Natural killer cell (primary cell): ENCODE results near the gene TNRC6B. TPM values are rescaled to one million over a fixed set of nuclear protein-coding genes. Genes with fewer than 3 reads are reported as not detected.
"Not testable (repeated sequence)": the region's sequence is repeated elsewhere in the genome, so short reads cannot be mapped to it uniquely, and the experiment has no call there.

Experiments used
- ATAC-seq, 3 donors: fragments of 150-1000 bp in 2 of 3; fragments of 200-7000 bp in 1 of 3; cut with Tn5 transposase; 1 replicate in 1 of 3; 2 replicates in 2 of 3; pipeline ENCODE4 v1.10.0; 2021; ENCODE audit warnings: mild to moderate bottlenecking in 2 of 3, moderate library complexity in 2 of 3
- DNase-seq, 2 donors: peaks; one replicate each; pipeline versions ENCODE4 v3.0.0 to v3.0.0-alpha.2; 2013 to 2021; ENCODE audit warnings: mixed read lengths in 1 of 2
- H3K27ac ChIP-seq: one replicate; pipeline ENCODE4 v1.5.1; 2013; ENCODE audit warnings: mild to moderate bottlenecking, low read length
- H3K27me3 ChIP-seq: one replicate; pipeline ENCODE4 v1.6.1; 2013; ENCODE audit warnings: low read length; ENCODE audit not compliant: control insufficient read depth, insufficient read depth
- H3K36me3 ChIP-seq: one replicate; pipeline ENCODE4 v1.6.1; 2013; ENCODE audit warnings: low read length; ENCODE audit not compliant: control insufficient read depth, insufficient read depth
- H3K4me1 ChIP-seq: one replicate; pipeline ENCODE4 v1.6.1; 2013; ENCODE audit warnings: low read length; ENCODE audit not compliant: control insufficient read depth, insufficient read depth
- H3K4me3 ChIP-seq: one replicate; pipeline ENCODE4 v1.5.1; 2013; ENCODE audit warnings: low read length
- H3K9me3 ChIP-seq: one replicate; pipeline ENCODE4 v1.6.1; 2013; ENCODE audit warnings: low read length; ENCODE audit not compliant: control insufficient read depth, insufficient read depth
- H3K27ac Mint-ChIP-seq, 2 donors: one replicate each; pipeline ENCODE4 v1.8.0; 2022; ENCODE audit warnings: mild to moderate bottlenecking in 2 of 2, mixed read lengths in 2 of 2, moderate library complexity in 1 of 2
- H3K27me3 Mint-ChIP-seq, 2 donors: one replicate each; pipeline ENCODE4 v1.8.0; 2022; ENCODE audit warnings: low read depth in 2 of 2, mixed read lengths in 2 of 2
- H3K36me3 Mint-ChIP-seq: one replicate; pipeline ENCODE4 v1.8.0; 2022; ENCODE audit warnings: mixed read lengths
- H3K4me1 Mint-ChIP-seq, 2 donors: one replicate each; pipeline ENCODE4 v1.8.0; 2022; ENCODE audit warnings: mixed read lengths in 2 of 2
- H3K4me3 Mint-ChIP-seq: one replicate; pipeline ENCODE4 v1.8.0; 2022; ENCODE audit warnings: mild to moderate bottlenecking, moderate library complexity, mixed read lengths
- H3K9me3 Mint-ChIP-seq, 2 donors: one replicate each; pipeline ENCODE4 v1.8.0; 2022; ENCODE audit warnings: mixed read lengths in 2 of 2
- CTCF ChIP-seq: fragments of 200-600 bp; IDR thresholded peaks from one replicate; pipeline ENCODE4 v1.8.0; 2022; ENCODE audit warnings: antibody characterized with exemption
- WGBS: methylation state at CpG from one replicate; pipeline ENCODE4 v1.1.7; 2013; ENCODE audit warnings: missing lambda C conversion rate; ENCODE audit not compliant: insufficient coverage; 5-methylcytosine and 5-hydroxymethylcytosine counted together
- intact Hi-C: fragments of 100-400 bp; cut with micrococcal nuclease; formaldehyde crosslinking; loops from one replicate; pipeline ENCODE4 v1.14.2; 2022
- total RNA-seq, 4 donors: library from RNA; stranded (reverse); fragments of 120-200 nt in 1 of 4; gene quantifications; one replicate each; pipeline versions ENCODE4 v1.2.3 to v1.2.4, GENCODE V29; 2013 to 2022

TNRC6B gene
- total RNA-seq, 3 donors from 2014 or later (not counting 1 experiment from before 2014, with no cell fraction given) = 112 to 141 (median 138) TPM

GRCh38 chr22:40218723-40219294 is 41.1 kb downstream of the TNRC6B start:
- no peaks in the 10 kb centered on the region for H3K27me3 ChIP-seq
- ATAC-seq (no peak), DNase-seq (no peak)
- H3K36me3 Mint-ChIP-seq = no peaks in the 10 kb centered on the region
- no peak overlapping the region for H3K27ac ChIP-seq
- no peaks in the 10 kb centered on the region for H3K36me3 ChIP-seq
- peak overlapping the region; percentile 81 to 88 for H3K27ac Mint-ChIP-seq
- no peak for TF ChIP-seq CTCF
- intact Hi-C loops = no loop called here
- no peaks in the 10 kb centered on the region for H3K9me3 ChIP-seq
- peaks cover 38% of the 10 kb centered on the region for H3K4me1 ChIP-seq
- peak overlapping the region; percentile 31 for H3K4me3 Mint-ChIP-seq
- no peak overlapping the region for H3K4me3 ChIP-seq
- H3K9me3 Mint-ChIP-seq = no peaks in the 10 kb centered on the region
- peaks cover 68 to 71% of the 10 kb centered on the region in 2 donors for H3K4me1 Mint-ChIP-seq
- H3K27me3 Mint-ChIP-seq = no peaks in the 10 kb centered on the region
- 94% methylated on average over 6 of the region's 6 CpGs for WGBS

- Mint-ChIP-seq H3K4me1 (peaks cover 67 to 71% of the 10 kb centered on the region in 2 donors), H3K9me3 (no peaks in the 10 kb centered on the region), H3K27me3 (no peaks in the 10 kb centered on the region), H3K36me3 (no peaks in the 10 kb centered on the region), H3K4me3 (no peak overlapping the region), H3K27ac (peak overlapping the region; percentile 55 to 88)
- no peaks in the 10 kb centered on the region for H3K9me3 ChIP-seq
- WGBS = 93% methylated on average over 6 of the region's 8 CpGs
- H3K27me3 ChIP-seq = no peaks in the 10 kb centered on the region
- intact Hi-C loops = no loop called here
- peaks cover 33% of the 10 kb centered on the region for H3K4me1 ChIP-seq
- H3K36me3 ChIP-seq = no peaks in the 10 kb centered on the region
- ATAC-seq = no peak
- DNase-seq = no peak
- no peak overlapping the region for H3K27ac ChIP-seq
- no peak overlapping the region for H3K4me3 ChIP-seq
- TF ChIP-seq CTCF = no peak
Observed at GRCh38 chr22:40220316-40221054, 42.8 kb downstream of the TNRC6B start.

GRCh38 chr22:40221055-40221414 is 43.3 kb downstream of the TNRC6B start:
- H3K4me1 Mint-ChIP-seq = peaks cover 64 to 68% of the 10 kb centered on the region in 2 donors
- no peak for DNase-seq
- WGBS = 93% methylated on average over 5 of the region's 5 CpGs

GRCh38 chr22:40222979-40223378 is 45.3 kb downstream of the TNRC6B start:
- H3K9me3 Mint-ChIP-seq, H3K4me3 Mint-ChIP-seq, ATAC-seq, H3K9me3 ChIP-seq, DNase-seq, H3K27ac ChIP-seq, H3K4me3 ChIP-seq, H3K36me3 Mint-ChIP-seq, H3K27me3 Mint-ChIP-seq, H3K27me3 ChIP-seq, intact Hi-C loops, H3K36me3 ChIP-seq, H3K27ac Mint-ChIP-seq: not testable (repeated sequence)
- peaks cover 22% of the 10 kb centered on the region for H3K4me1 ChIP-seq
- peaks cover 63 to 67% of the 10 kb centered on the region in 2 donors for H3K4me1 Mint-ChIP-seq
- 96% methylated on average over 7 of the region's 8 CpGs for WGBS

More at GRCh38 chr22:40221055-40221414, 43.3 kb downstream of the TNRC6B start:
- H3K4me3 ChIP-seq = no peak overlapping the region
- H3K27me3 ChIP-seq = no peaks in the 10 kb centered on the region
- ATAC-seq = no peak
- no peaks in the 10 kb centered on the region for H3K27me3 Mint-ChIP-seq
- H3K4me3 Mint-ChIP-seq = no peak overlapping the region
- H3K9me3 ChIP-seq = no peaks in the 10 kb centered on the region
- peak overlapping the region in 1 of 2 donors; percentile 8 for H3K27ac Mint-ChIP-seq
- no peaks in the 10 kb centered on the region for H3K9me3 Mint-ChIP-seq
- no peak for TF ChIP-seq CTCF
- intact Hi-C loops = no loop called here
- H3K36me3 ChIP-seq = no peaks in the 10 kb centered on the region
- peaks cover 28% of the 10 kb centered on the region for H3K4me1 ChIP-seq
- no peaks in the 10 kb centered on the region for H3K36me3 Mint-ChIP-seq
- no peak overlapping the region for H3K27ac ChIP-seq
